ENCODE results near the gene AP5Z1. TPM values are rescaled to one million over a fixed set of nuclear protein-coding genes. Genes with fewer than 3 reads are reported as not detected.

Gene AP5Z1
- total and polyA plus RNA-seq, 2 donors (not counting 1 experiment from before 2014, with no cell fraction given), result 99.7 to 113 TPM

GRCh38 chr7:4790516-4790991 lies 15.1 kb downstream of the AP5Z1 start:
- Histone ChIP-seq H3K4me1 (ENCODE audit: control insufficient read depth in 2 of 2, insufficient read depth in 2 of 2, low read length in 2 of 2) (peaks cover 0 to 9% of the 10 kb centered on the region in 2 donors), H3K9me3 (ENCODE audit: control extremely low read depth in 1 of 3, control insufficient read depth in 2 of 3, insufficient read depth in 1 of 3, low read length in 2 of 3) (peaks cover 0 to 14% (median 0%) of the 10 kb centered on the region in 3 donors), H3K27me3 (replicated peaks in 1 of 4; ENCODE audit: control extremely low read depth in 1 of 4, control insufficient read depth in 3 of 4, insufficient read depth in 4 of 4, low read length in 3 of 4) (no peaks in the 10 kb centered on the region), H3K9ac (ENCODE audit: low read length) (no peak overlapping the region), H3K36me3 (replicated peaks in 1 of 2; ENCODE audit: control extremely low read depth in 1 of 2, control insufficient read depth in 1 of 2, extremely low read depth in 1 of 2, insufficient read depth in 2 of 2, low read length in 1 of 2) (peaks cover 0 to 50% of the 10 kb centered on the region in 2 experiments), H3K4me3 (ENCODE audit: control extremely low read depth in 1 of 5, extremely low read depth in 1 of 5, insufficient read depth in 1 of 5, low read depth in 2 of 5, low read length in 4 of 5) (no peak overlapping the region), H3K79me2 (ENCODE audit: control insufficient read depth, insufficient read depth, low read length) (no peaks in the 10 kb centered on the region), H2AFZ (ENCODE audit: insufficient read depth, low read depth, low read length, poor library complexity, severe bottlenecking) (no peak overlapping the region), H3K4me2 (replicated peaks; ENCODE audit: low read depth, low read length, poor library complexity, severe bottlenecking) (no peak overlapping the region), H4K20me1 (ENCODE audit: control insufficient read depth, insufficient read depth, low read length, poor library complexity, severe bottlenecking) (peaks cover 6% of the 10 kb centered on the region), H3K27ac (ENCODE audit: low read length in 2 of 2) (no peak overlapping the region)
- no peaks in the 10 kb centered on the region for H3K27me3 Mint-ChIP-seq
- no peak overlapping the region for H3K27ac Mint-ChIP-seq
- DNase-seq (no peak), ATAC-seq (ENCODE audit: low read depth) (no peak)
- peaks cover 2% of the 10 kb centered on the region for H3K4me1 Mint-ChIP-seq
- intact Hi-C loops (cut with micrococcal nuclease), result loop anchor here (5.0 to 10.0 kb wide), 2 partner anchors 184 to 402 kb away; partner anchors contain the start of gene WIPI2
- no peak overlapping the region for H3K4me3 Mint-ChIP-seq
- no peaks in the 10 kb centered on the region for H3K9me3 Mint-ChIP-seq (ENCODE audit: insufficient read depth)
- ChIA-PET POLR2A (no interaction called here), CTCF (interaction anchor here (1.0 to 1.7 kb wide), 2 partner anchors 44 to 184 kb away, joined by 3 to 5 read pairs; no protein-coding TSS in a partner anchor)
- TF ChIP-seq EZH2 (IDR thresholded peaks at IDR 0.05; ENCODE audit: borderline replicate concordance, insufficient read depth, low read depth, low read length, poor library complexity, severe bottlenecking) (no peak), CTCF (IDR thresholded peaks at IDR 0.05) (no peak)
- 96% methylated on average over 23 of the region's 24 CpGs for WGBS (ENCODE audit: insufficient coverage)

- Mint-ChIP-seq H3K27me3 (no peaks in the 10 kb centered on the region), H3K4me1 (peaks cover 2% of the 10 kb centered on the region), H3K9me3 (ENCODE audit: insufficient read depth) (no peaks in the 10 kb centered on the region), H3K4me3 (peak overlapping the region; percentile 23), H3K27ac (no peak overlapping the region)
- no peak overlapping the region for H2AFZ ChIP-seq (ENCODE audit: insufficient read depth, low read depth, low read length, poor library complexity, severe bottlenecking)
- no peak overlapping the region for H3K4me3 ChIP-seq (ENCODE audit: control extremely low read depth in 1 of 5, extremely low read depth in 1 of 5, insufficient read depth in 1 of 5, low read depth in 2 of 5, low read length in 4 of 5)
- 97% methylated on average over 25 of the region's 25 CpGs for WGBS (ENCODE audit: insufficient coverage)
- H3K27me3 ChIP-seq (replicated peaks in 1 of 4; ENCODE audit: control extremely low read depth in 1 of 4, control insufficient read depth in 3 of 4, insufficient read depth in 4 of 4, low read length in 3 of 4), result no peaks in the 10 kb centered on the region
- no peak for ATAC-seq (ENCODE audit: low read depth)
- DNase-seq, result no peak
- TF ChIP-seq EZH2 (IDR thresholded peaks at IDR 0.05; ENCODE audit: borderline replicate concordance, insufficient read depth, low read depth, low read length, poor library complexity, severe bottlenecking), result no peak
- TF ChIP-seq CTCF (IDR thresholded peaks at IDR 0.05), result no peak
- CTCF ChIA-PET, result interaction anchor here (0.6 to 2.8 kb wide), 7 partner anchors 15 to 310 kb away, joined by 3 to 14 read pairs (median 5); partner anchors contain the start of gene AP5Z1
- no peaks in the 10 kb centered on the region for H3K79me2 ChIP-seq (ENCODE audit: control insufficient read depth, insufficient read depth, low read length)
- H3K36me3 ChIP-seq (replicated peaks in 1 of 2; ENCODE audit: control extremely low read depth in 1 of 2, control insufficient read depth in 1 of 2, extremely low read depth in 1 of 2, insufficient read depth in 2 of 2, low read length in 1 of 2), result peaks cover 0 to 44% of the 10 kb centered on the region in 2 experiments
- H3K27ac ChIP-seq (ENCODE audit: low read length in 2 of 2), result no peak overlapping the region
- peaks cover 0 to 9% of the 10 kb centered on the region in 2 donors for H3K4me1 ChIP-seq (ENCODE audit: control insufficient read depth in 2 of 2, insufficient read depth in 2 of 2, low read length in 2 of 2)
- POLR2A ChIA-PET, result interaction anchor here (2.1 kb wide), 1 partner anchor 16 kb away, joined by 9 read pairs; the partner anchor contains the start of gene AP5Z1
- H3K9ac ChIP-seq (ENCODE audit: low read length), result no peak overlapping the region
- intact Hi-C loops (cut with micrococcal nuclease), result loop anchor here (5.0 to 10.0 kb wide), 2 partner anchors 184 to 401 kb away; partner anchors contain the start of gene WIPI2
- peaks cover under 1% of the 10 kb centered on the region for H4K20me1 ChIP-seq (ENCODE audit: control insufficient read depth, insufficient read depth, low read length, poor library complexity, severe bottlenecking)
- peaks cover 0 to 14% (median 0%) of the 10 kb centered on the region in 3 donors for H3K9me3 ChIP-seq (ENCODE audit: control extremely low read depth in 1 of 3, control insufficient read depth in 2 of 3, insufficient read depth in 1 of 3, low read length in 2 of 3)
- no peak overlapping the region for H3K4me2 ChIP-seq (replicated peaks; ENCODE audit: low read depth, low read length, poor library complexity, severe bottlenecking)
Observed at GRCh38 chr7:4791101-4791737, 15.8 kb downstream of the AP5Z1 start.

Measured in B cell (primary cell).